CD4-positive, CD25-positive, alpha-beta regulatory T cell (primary cell): ENCODE results near the gene PPP1R14C. TPM values are rescaled to one million over a fixed set of nuclear protein-coding genes. Genes with fewer than 3 reads are reported as not detected.
"Not testable (repeated sequence)": the region's sequence is repeated elsewhere in the genome, so short reads cannot be mapped to it uniquely, and the experiment has no call there.

ENCODE experiments used
- ATAC-seq, 2 donors: fragments of 150-1000 bp; cut with Tn5 transposase; one replicate each; pipeline ENCODE4 v1.10.0; 2021; ENCODE audit warnings: low read depth in 2 of 2, moderate number of reproducible peaks in 2 of 2, moderate library complexity in 1 of 2
- DNase-seq, 3 donors: peaks; one replicate each; pipeline versions ENCODE4 v3.0.0 to v3.0.0-alpha.2; 2012 to 2022; ENCODE audit warnings: mixed read lengths in 1 of 3
- H3K27ac ChIP-seq: one replicate; pipeline ENCODE4 v1.7.0; 2013; ENCODE audit warnings: mild to moderate bottlenecking, low read length; ENCODE audit not compliant: insufficient read depth, poor library complexity, severe bottlenecking
- H3K27me3 ChIP-seq: one replicate; pipeline ENCODE4 v1.7.0; 2013; ENCODE audit warnings: low read length; ENCODE audit not compliant: control insufficient read depth, insufficient read depth
- H3K36me3 ChIP-seq: one replicate; pipeline ENCODE4 v1.7.0; 2013; ENCODE audit warnings: mild to moderate bottlenecking, low read length, moderate library complexity; ENCODE audit not compliant: control insufficient read depth, insufficient read depth
- H3K4me1 ChIP-seq: 2 replicates; pipeline ENCODE4 v1.7.0; 2013; ENCODE audit warnings: mild to moderate bottlenecking, low read length; ENCODE audit not compliant: insufficient read depth, control insufficient read depth, poor library complexity, severe bottlenecking
- H3K4me3 ChIP-seq: one replicate; pipeline ENCODE4 v1.7.0; 2013; ENCODE audit warnings: low read depth, mild to moderate bottlenecking, low read length, moderate library complexity
- H3K9me3 ChIP-seq, 2 experiments: 1 replicate in 1 of 2; 2 replicates in 1 of 2; pipeline ENCODE4 v1.7.0; 2013; ENCODE audit warnings: low read length in 2 of 2, mild to moderate bottlenecking in 1 of 2, moderate library complexity in 1 of 2; ENCODE audit not compliant: control insufficient read depth in 2 of 2
- H3K27ac Mint-ChIP-seq, 3 donors: one replicate each; pipeline ENCODE4 v1.8.0; 2020 to 2022; ENCODE audit warnings: mild to moderate bottlenecking in 3 of 3, mixed read lengths in 3 of 3, moderate library complexity in 2 of 3
- H3K27me3 Mint-ChIP-seq: one replicate; pipeline ENCODE4 v1.8.0; 2022; ENCODE audit warnings: mild to moderate bottlenecking, mixed read lengths
- H3K36me3 Mint-ChIP-seq: one replicate; pipeline ENCODE4 v1.8.0; 2020; ENCODE audit warnings: mixed read lengths
- H3K4me1 Mint-ChIP-seq, 4 donors: one replicate each; pipeline ENCODE4 v1.8.0; 2020 to 2022; ENCODE audit warnings: mixed read lengths in 4 of 4, mild to moderate bottlenecking in 1 of 4
- H3K4me3 Mint-ChIP-seq, 4 donors: one replicate each; pipeline ENCODE4 v1.8.0; 2020 to 2022; ENCODE audit warnings: mild to moderate bottlenecking in 4 of 4, mixed read lengths in 4 of 4, moderate library complexity in 3 of 4
- H3K9me3 Mint-ChIP-seq, 7 donors: one replicate each; pipeline ENCODE4 v1.8.0; 2020 to 2022; ENCODE audit warnings: mixed read lengths in 7 of 7, mild to moderate bottlenecking in 3 of 7, moderate library complexity in 2 of 7
- polyA plus RNA-seq, 4 donors: library from polyadenylated mRNA; unstranded; fragments of 300-500 nt; fragmentation: Illumina TruSeq; gene quantifications; one replicate each; pipeline ENCODE4 v1.2.3, GENCODE V29; 2021
- total RNA-seq: library from RNA; stranded (reverse); gene quantifications from one replicate; pipeline ENCODE4 v1.2.3, GENCODE V29; 2022

PPP1R14C gene
- total and polyA plus RNA-seq, 5 donors from 2014 or later, result not detected

- H3K9me3 ChIP-seq, result no peaks in the 10 kb centered on the region
- Mint-ChIP-seq H3K4me3 (no peak overlapping the region), H3K4me1 (no peaks in the 10 kb centered on the region), H3K9me3 (peaks cover 0 to 2% (median 0%) of the 10 kb centered on the region in 7 donors), H3K27me3 (peaks cover 30% of the 10 kb centered on the region), H3K27ac (no peak overlapping the region), H3K36me3 (no peaks in the 10 kb centered on the region)
- no peak for DNase-seq
- no peak overlapping the region for H3K27ac ChIP-seq
- no peaks in the 10 kb centered on the region for H3K27me3 ChIP-seq
- no peaks in the 10 kb centered on the region for H3K4me1 ChIP-seq
- no peaks in the 10 kb centered on the region for H3K36me3 ChIP-seq
- no peak for ATAC-seq
- no peak overlapping the region for H3K4me3 ChIP-seq
These were observed 32.8 kb downstream of the PPP1R14C start for GRCh38 chr6:150175586-150176151.

- Mint-ChIP-seq H3K4me1 (no peaks in the 10 kb centered on the region), H3K27me3 (peaks cover 27% of the 10 kb centered on the region), H3K27ac (no peak overlapping the region), H3K36me3 (no peaks in the 10 kb centered on the region), H3K4me3 (no peak overlapping the region), H3K9me3 (peaks cover 0 to 2% (median 0%) of the 10 kb centered on the region in 7 donors)
- no peaks in the 10 kb centered on the region for H3K36me3 ChIP-seq
- no peak overlapping the region for H3K27ac ChIP-seq
- DNase-seq (no peak), ATAC-seq (no peak)
- H3K9me3 ChIP-seq, result no peaks in the 10 kb centered on the region
- no peaks in the 10 kb centered on the region for H3K4me1 ChIP-seq
- H3K4me3 ChIP-seq, result no peak overlapping the region
- H3K27me3 ChIP-seq, result no peaks in the 10 kb centered on the region
These were observed 33.3 kb downstream of the PPP1R14C start for GRCh38 chr6:150176152-150176551.

- no peak overlapping the region for H3K27ac ChIP-seq
- no peaks in the 10 kb centered on the region for H3K36me3 Mint-ChIP-seq
- no peaks in the 10 kb centered on the region for H3K36me3 ChIP-seq
- H3K27me3 ChIP-seq, result no peaks in the 10 kb centered on the region
- ATAC-seq, result no peak
- H3K9me3 Mint-ChIP-seq, result peaks cover 0 to 2% (median 0%) of the 10 kb centered on the region in 7 donors
- no peak for DNase-seq
- no peak overlapping the region for H3K4me3 Mint-ChIP-seq
- H3K4me1 Mint-ChIP-seq, result no peaks in the 10 kb centered on the region
- H3K4me3 ChIP-seq, result no peak overlapping the region
- H3K27me3 Mint-ChIP-seq, result peaks cover 23% of the 10 kb centered on the region
- H3K9me3 ChIP-seq, result no peaks in the 10 kb centered on the region
- no peak overlapping the region for H3K27ac Mint-ChIP-seq
- no peaks in the 10 kb centered on the region for H3K4me1 ChIP-seq
These were observed 33.8 kb downstream of the PPP1R14C start for GRCh38 chr6:150176659-150177058.

DNA sequence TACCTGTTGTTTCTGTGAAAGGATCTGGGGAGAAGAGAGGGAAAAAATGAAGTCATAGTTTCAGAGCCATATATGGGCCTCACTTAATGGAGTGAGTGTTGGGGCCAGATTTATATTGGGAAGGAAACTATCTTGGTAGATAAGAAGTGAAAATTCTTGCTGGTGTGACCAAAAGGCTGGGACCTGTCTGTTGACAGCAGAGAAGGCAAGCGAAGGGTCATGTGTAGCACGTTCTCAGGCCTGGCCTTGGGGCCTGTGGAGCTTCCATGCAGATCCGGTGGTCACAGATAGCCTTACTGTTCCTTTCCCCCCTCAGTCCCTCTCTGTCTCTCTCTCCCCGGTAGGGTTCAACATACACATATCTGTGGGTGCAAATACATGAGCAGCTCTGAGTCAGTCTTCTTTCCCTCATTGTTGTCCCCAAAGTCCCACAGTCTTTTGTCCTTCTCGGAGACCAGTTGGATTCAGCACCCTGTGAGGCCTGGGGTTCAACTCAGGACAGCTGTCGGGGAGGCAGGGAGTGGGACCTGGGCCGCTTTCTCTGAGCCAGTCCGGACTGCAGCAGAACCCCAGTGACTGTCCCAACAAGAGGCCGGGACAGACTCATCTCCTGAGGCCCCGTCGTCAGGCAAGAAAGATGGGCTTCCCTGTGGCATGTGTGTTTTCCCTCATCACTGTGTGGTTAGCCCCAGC, 34.6 kb downstream of the PPP1R14C start:
- no peaks in the 10 kb centered on the region for H3K9me3 ChIP-seq
- H3K36me3 ChIP-seq, result no peaks in the 10 kb centered on the region
- H3K4me1 Mint-ChIP-seq, result no peaks in the 10 kb centered on the region
- peaks cover 0 to 1% (median 0%) of the 10 kb centered on the region in 7 donors for H3K9me3 Mint-ChIP-seq
- H3K4me3 ChIP-seq, result no peak overlapping the region
- peaks cover 23% of the 10 kb centered on the region for H3K27me3 Mint-ChIP-seq
- H3K4me1 ChIP-seq, result no peaks in the 10 kb centered on the region
- no peak overlapping the region for H3K4me3 Mint-ChIP-seq
- no peaks in the 10 kb centered on the region for H3K27me3 ChIP-seq
- ATAC-seq, result no peak
- no peaks in the 10 kb centered on the region for H3K36me3 Mint-ChIP-seq
- no peak overlapping the region for H3K27ac Mint-ChIP-seq
- no peak for DNase-seq
- no peak overlapping the region for H3K27ac ChIP-seq

DNA sequence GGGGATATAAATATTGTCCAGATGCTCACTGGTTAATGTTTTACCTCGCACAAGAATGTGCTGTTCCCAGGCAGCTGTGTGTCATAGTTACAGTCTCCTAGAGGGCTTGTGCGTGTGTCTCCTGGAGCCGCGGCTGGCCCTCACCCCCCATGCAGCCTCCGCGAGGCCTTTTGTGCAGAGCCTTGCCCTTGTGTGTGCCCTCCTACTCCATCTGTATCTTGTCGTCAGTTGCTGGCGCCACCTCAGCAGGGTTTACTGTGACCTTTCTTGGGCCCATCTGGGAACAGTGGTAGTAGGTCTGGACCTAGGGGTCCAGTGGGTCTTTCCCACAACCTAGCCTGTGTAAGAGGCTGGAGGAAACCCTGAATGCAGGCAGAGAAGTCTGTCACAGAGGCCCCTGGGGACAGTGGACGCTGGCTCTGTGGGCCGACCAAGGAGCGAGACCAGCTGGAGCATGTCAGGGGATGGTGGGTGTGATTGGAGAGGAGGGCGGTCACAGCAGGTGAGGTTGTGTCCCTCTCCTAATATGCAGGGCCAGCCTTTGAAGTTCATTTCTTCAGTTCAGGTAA, 35.2 kb downstream of the PPP1R14C start:
- no peaks in the 10 kb centered on the region for H3K4me1 ChIP-seq
- H3K4me1 Mint-ChIP-seq, result no peaks in the 10 kb centered on the region
- ATAC-seq, result no peak
- no peaks in the 10 kb centered on the region for H3K9me3 ChIP-seq
- no peak overlapping the region for H3K27ac ChIP-seq
- H3K36me3 ChIP-seq, result no peaks in the 10 kb centered on the region
- DNase-seq, result no peak
- no peak overlapping the region for H3K4me3 Mint-ChIP-seq
- no peak overlapping the region for H3K27ac Mint-ChIP-seq
- H3K36me3 Mint-ChIP-seq, result no peaks in the 10 kb centered on the region
- H3K9me3 Mint-ChIP-seq, result peaks cover 0 to 1% (median 0%) of the 10 kb centered on the region in 7 donors
- no peaks in the 10 kb centered on the region for H3K27me3 ChIP-seq
- peaks cover 24% of the 10 kb centered on the region for H3K27me3 Mint-ChIP-seq
- H3K4me3 ChIP-seq, result no peak overlapping the region

- Histone ChIP-seq H3K9me3 (no peaks in the 10 kb centered on the region), H3K36me3 (no peaks in the 10 kb centered on the region), H3K27me3 (peaks cover 2% of the 10 kb centered on the region), H3K27ac (no peak overlapping the region), H3K4me1 (no peaks in the 10 kb centered on the region), H3K4me3 (no peak overlapping the region)
- DNase-seq (no peak), ATAC-seq (no peak)
- Mint-ChIP-seq H3K4me1 (no peaks in the 10 kb centered on the region), H3K9me3 (no peaks in the 10 kb centered on the region), H3K4me3 (no peak overlapping the region), H3K27me3 (peaks cover 30% of the 10 kb centered on the region), H3K27ac (no peak overlapping the region), H3K36me3 (no peaks in the 10 kb centered on the region)
These were observed 36.2 kb downstream of the PPP1R14C start for GRCh38 chr6:150179030-150179429.

DNA sequence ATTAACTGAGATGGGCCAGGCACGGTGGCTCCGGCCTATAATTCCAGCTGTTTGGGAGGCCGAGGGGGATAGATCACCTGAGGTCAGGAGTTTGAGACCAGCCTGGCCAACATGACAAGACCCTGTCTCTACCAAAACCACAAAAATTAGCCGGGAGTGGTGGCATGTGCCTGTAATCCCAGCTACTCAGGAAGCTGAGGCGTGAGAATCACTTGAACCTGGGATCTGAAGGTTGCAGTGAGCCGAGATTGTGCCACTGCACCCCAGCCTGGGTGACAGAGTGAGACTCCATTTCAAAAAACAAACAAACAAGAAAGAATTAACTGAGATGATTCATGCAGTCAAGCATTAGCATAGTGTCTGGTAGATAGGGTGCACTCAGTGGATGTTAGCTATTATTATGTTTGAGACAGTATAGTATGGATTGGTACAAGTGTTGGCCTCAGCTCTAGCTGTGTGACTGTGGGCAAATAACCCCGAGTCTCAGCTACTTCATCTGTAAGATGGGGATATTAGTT, 37.1 kb downstream of the PPP1R14C start:
- H3K4me3 ChIP-seq, H3K9me3 ChIP-seq, H3K9me3 Mint-ChIP-seq, H3K36me3 ChIP-seq, H3K4me1 ChIP-seq, H3K27ac Mint-ChIP-seq, DNase-seq, H3K4me3 Mint-ChIP-seq, H3K27ac ChIP-seq, H3K27me3 ChIP-seq, ATAC-seq, H3K36me3 Mint-ChIP-seq, H3K4me1 Mint-ChIP-seq: not testable (repeated sequence)
- peaks cover 31% of the 10 kb centered on the region for H3K27me3 Mint-ChIP-seq
